PC-3 (cell line): Measurements from ENCODE around the gene HTR5A. TPM values are rescaled to one million over a fixed set of nuclear protein-coding genes. Genes with fewer than 3 reads are reported as not detected.

Experiments used
- ATAC-seq: fragments of 200-7000 bp; cut with Tn5 transposase; 2 replicates; pipeline ENCODE4 v1.9.1; 2020; ENCODE audit warnings: mild to moderate bottlenecking, moderate library complexity
- BruUV-seq: library from RNA; stranded (reverse); fragments of 400-500 nt; replicated peaks from 2 replicates; lab custom pipeline; 2021; lab: Mats Ljungman, UMichigan
- CTCF ChIA-PET: fragments of 300-600 bp; sonication (Branson Sonifier 250); formaldehyde crosslinking; loops from one replicate; lab custom pipeline; 2022; ENCODE audit warnings: antibody characterized with exemption; lab: Charles Lee
- POLR2A ChIA-PET: fragments of 300-600 bp; sonication (Branson Sonifier 250); formaldehyde crosslinking; loops from one replicate; lab custom pipeline; 2022; ENCODE audit warnings: antibody characterized with exemption; ENCODE audit not compliant: unreplicated experiment; lab: Charles Lee
- DNase-seq: peaks from one replicate; pipeline ENCODE4 v3.0.0-alpha.2; 2015
- H2AFZ ChIP-seq: fragments of 300-600 bp; sonication (generic); 2 replicates; pipeline ENCODE4 v1.6.0; 2016; ENCODE audit warnings: antibody characterized with exemption, low read length
- H3F3A ChIP-seq: fragments of 300-600 bp; sonication (generic); one replicate; pipeline ENCODE4 v1.6.0; 2017; ENCODE audit warnings: antibody characterized with exemption, low read length, control low read depth, mild to moderate bottlenecking; ENCODE audit not compliant: unreplicated experiment
- H3K27ac ChIP-seq: fragments of 300-600 bp; sonication (generic); 2 replicates; pipeline ENCODE4 v1.5.1; 2016; ENCODE audit warnings: mild to moderate bottlenecking, low read length
- H3K27me3 ChIP-seq: fragments of 300-600 bp; sonication (generic); 2 replicates; pipeline ENCODE4 v1.6.1; 2016; ENCODE audit warnings: low read length, mixed read lengths
- H3K36me3 ChIP-seq: fragments of 300-600 bp; sonication (generic); 2 replicates; pipeline ENCODE4 v1.6.1; 2016; ENCODE audit warnings: low read depth, mixed run types, low read length, mixed read lengths
- H3K4me1 ChIP-seq: fragments of 300-600 bp; sonication (generic); 2 replicates; pipeline ENCODE4 v1.5.1; 2016; ENCODE audit warnings: low read length; ENCODE audit not compliant: insufficient read depth
- H3K4me2 ChIP-seq: fragments of 300-600 bp; sonication (generic); 2 replicates; pipeline ENCODE4 v1.6.0; 2016; ENCODE audit warnings: low read length
- H3K4me3 ChIP-seq: fragments of 300-600 bp; sonication (generic); 2 replicates; pipeline ENCODE4 v1.5.1; 2016; ENCODE audit warnings: mild to moderate bottlenecking, low read length, mixed read lengths
- H3K79me2 ChIP-seq: fragments of 300-600 bp; sonication (generic); 2 replicates; pipeline ENCODE4 v1.6.1; 2017; ENCODE audit warnings: low read length, mixed read lengths
- H3K9ac ChIP-seq: fragments of 300-600 bp; sonication (generic); 2 replicates; pipeline ENCODE4 v1.6.0; 2016; ENCODE audit warnings: mild to moderate bottlenecking, low read length
- H3K9me2 ChIP-seq: fragments of 300-600 bp; sonication (generic); replicated peaks from 2 replicates; pipeline ENCODE4 v1.6.1; 2016; ENCODE audit warnings: mixed run types, low read length, mixed read lengths
- H3K9me3 ChIP-seq: fragments of 300-600 bp; sonication (generic); 2 replicates; pipeline ENCODE4 v1.6.1; 2016; ENCODE audit warnings: low read length, mixed read lengths
- H4K20me1 ChIP-seq: fragments of 300-600 bp; sonication (generic); 2 replicates; pipeline ENCODE4 v1.6.1; 2016; ENCODE audit warnings: low read length, mixed read lengths
- CTCF ChIP-seq: fragments of 300-600 bp; sonication (generic); conservative IDR thresholded peaks from 2 replicates; pipeline ENCODE4 v1.5.1; 2017; ENCODE audit warnings: antibody characterized with exemption, low read depth, mild to moderate bottlenecking, low read length
- EZH2 ChIP-seq: fragments of 300-600 bp; sonication (generic); IDR thresholded peaks from one replicate; pipeline ENCODE4 v1.6.1; 2017; ENCODE audit warnings: antibody characterized with exemption, mild to moderate bottlenecking, low read length; ENCODE audit not compliant: unreplicated experiment
- EZH2phosphoT487 ChIP-seq: fragments of 300-600 bp; sonication (generic); IDR thresholded peaks from 2 replicates; pipeline ENCODE4 v1.6.1; 2018; ENCODE audit warnings: mild to moderate bottlenecking, antibody characterized with exemption, low read length, borderline replicate concordance
- intact Hi-C: fragments of 100-400 bp; cut with micrococcal nuclease; formaldehyde crosslinking; loops from 2 replicates; pipeline ENCODE4 v1.9.0; 2023
- total RNA-seq: library from RNA; depleted of rRNA; stranded (reverse); fragments of >200 nt; gene quantifications from 2 replicates; pipeline ENCODE4 v1.2.3, GENCODE V29; 2014

The HTR5A gene
- total RNA-seq, 1 experiment from 2014 or later, result not detected

GRCh38 chr7:155103839-155104238 lies 33.7 kb downstream of the HTR5A start:
- no peak overlapping the region for H3K9ac ChIP-seq
- ChIA-PET CTCF (no interaction called here), POLR2A (no interaction called here)
- no peak overlapping the region for H3K4me2 ChIP-seq
- peaks cover 39% of the 10 kb centered on the region for H3K27me3 ChIP-seq
- TF ChIP-seq CTCF (no peak), EZH2phosphoT487 (no peak), EZH2 (no peak)
- no peaks in the 10 kb centered on the region for H4K20me1 ChIP-seq
- BruUV-seq, result no TSS peak
- DNase-seq (no peak), ATAC-seq (no peak)
- H3K4me3 ChIP-seq, result no peak overlapping the region
- no peaks in the 10 kb centered on the region for H3K9me3 ChIP-seq
- no peaks in the 10 kb centered on the region for H3K4me1 ChIP-seq
- no peak overlapping the region for H3K27ac ChIP-seq
- no peak overlapping the region for H2AFZ ChIP-seq
- no peaks in the 10 kb centered on the region for H3K79me2 ChIP-seq
- intact Hi-C loops, result no loop called here
- H3K36me3 ChIP-seq, result no peaks in the 10 kb centered on the region
- H3F3A ChIP-seq, result no peaks in the 10 kb centered on the region
- no peaks in the 10 kb centered on the region for H3K9me2 ChIP-seq

- Histone ChIP-seq H2AFZ (no peak overlapping the region), H3K36me3 (no peaks in the 10 kb centered on the region), H3K79me2 (no peaks in the 10 kb centered on the region), H3K4me1 (no peaks in the 10 kb centered on the region), H4K20me1 (no peaks in the 10 kb centered on the region), H3K4me3 (no peak overlapping the region), H3K27ac (no peak overlapping the region), H3K4me2 (no peak overlapping the region), H3K9me3 (no peaks in the 10 kb centered on the region), H3K9me2 (no peaks in the 10 kb centered on the region), H3K9ac (no peak overlapping the region), H3K27me3 (peaks cover 50% of the 10 kb centered on the region), H3F3A (no peaks in the 10 kb centered on the region)
- no peak for ATAC-seq
- intact Hi-C loops, result no loop called here
- TF ChIP-seq CTCF (no peak), EZH2phosphoT487 (no peak), EZH2 (no peak)
- no peak for DNase-seq
- no TSS peak for BruUV-seq
- CTCF ChIA-PET, result no interaction called here
- POLR2A ChIA-PET, result no interaction called here
Observed at GRCh38 chr7:155104913-155105312, 34.8 kb downstream of the HTR5A start.

- H3K4me2 ChIP-seq, result no peak overlapping the region
- BruUV-seq, result no TSS peak
- no peaks in the 10 kb centered on the region for H3K9me2 ChIP-seq
- TF ChIP-seq EZH2, result no peak
- no peak for TF ChIP-seq EZH2phosphoT487
- TF ChIP-seq CTCF, result no peak
- peaks cover 56% of the 10 kb centered on the region for H3K27me3 ChIP-seq
- H3K27ac ChIP-seq, result no peak overlapping the region
- intact Hi-C loops, result no loop called here
- ChIA-PET POLR2A (no interaction called here), CTCF (no interaction called here)
- no peaks in the 10 kb centered on the region for H3K36me3 ChIP-seq
- H4K20me1 ChIP-seq, result no peaks in the 10 kb centered on the region
- no peak overlapping the region for H3K4me3 ChIP-seq
- no peak for DNase-seq
- no peaks in the 10 kb centered on the region for H3F3A ChIP-seq
- ATAC-seq, result no peak
- no peak overlapping the region for H3K9ac ChIP-seq
- H3K4me1 ChIP-seq, result no peaks in the 10 kb centered on the region
- H3K79me2 ChIP-seq, result no peaks in the 10 kb centered on the region
- H2AFZ ChIP-seq, result no peak overlapping the region
- no peaks in the 10 kb centered on the region for H3K9me3 ChIP-seq
Observed at GRCh38 chr7:155106356-155106755, 36.2 kb downstream of the HTR5A start.
